Hematopoietic multipotent progenitor cell treated with erythropoietin and hydrocortisone succinate and interleukin-3 and kit ligand, for 6 days (in vitro differentiated cells): ENCODE data around the gene DNAL4.

ENCODE experiments used
- DNase-seq: peaks from one replicate; pipeline ENCODE4 v3.0.0-alpha.2; 2015

DNAL4 gene, protein sequence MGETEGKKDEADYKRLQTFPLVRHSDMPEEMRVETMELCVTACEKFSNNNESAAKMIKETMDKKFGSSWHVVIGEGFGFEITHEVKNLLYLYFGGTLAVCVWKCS

GRCh38 chr22:38793721-38794466 lies at the start of gene DNAL4:
Gene DNAL4, minus strand, starts transcription at chr22:38794143. Its CDS starts 11,412 bp downstream, at chr22:38782731.
- peak; percentile 100 for DNase-seq

GRCh38 chr22:38843201-38843656 lies 49.3 kb upstream of the DNAL4 start:
- DNase-seq: peak; percentile 50

DNA sequence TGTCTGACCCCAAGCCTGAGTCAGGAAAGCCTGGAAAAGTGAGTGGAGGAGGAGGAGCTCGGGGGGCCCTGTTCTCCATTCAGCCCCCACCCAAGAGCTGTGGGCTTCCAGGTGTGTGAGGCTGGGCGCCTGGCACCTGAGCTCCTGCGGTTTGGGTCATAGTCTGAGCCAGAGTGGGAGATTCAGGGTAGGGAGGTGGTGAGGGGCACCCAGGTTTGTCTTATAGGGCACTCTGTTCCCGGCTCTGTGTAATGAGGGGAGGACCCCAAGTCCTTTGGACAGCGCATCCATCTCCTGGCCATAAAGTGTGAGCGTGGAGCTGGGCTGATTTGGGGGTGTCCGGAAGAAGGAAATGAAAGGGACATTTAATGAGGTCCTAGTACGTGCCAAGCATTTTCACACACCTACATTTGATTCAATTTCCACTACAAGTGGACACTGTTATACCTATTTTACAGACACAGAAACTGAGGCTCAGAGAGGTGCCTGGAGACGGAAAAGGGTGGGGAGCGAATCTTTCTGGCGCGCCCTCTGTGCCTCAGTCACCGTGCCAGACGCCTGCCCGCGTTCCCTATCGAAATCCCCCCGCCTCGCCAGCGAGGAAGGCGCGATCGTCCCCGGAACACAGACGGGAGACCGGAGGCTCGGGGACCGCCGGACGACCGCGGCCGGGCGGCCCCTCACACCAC lies 48.7 kb upstream of the DNAL4 start:
- no peak for DNase-seq

DNA sequence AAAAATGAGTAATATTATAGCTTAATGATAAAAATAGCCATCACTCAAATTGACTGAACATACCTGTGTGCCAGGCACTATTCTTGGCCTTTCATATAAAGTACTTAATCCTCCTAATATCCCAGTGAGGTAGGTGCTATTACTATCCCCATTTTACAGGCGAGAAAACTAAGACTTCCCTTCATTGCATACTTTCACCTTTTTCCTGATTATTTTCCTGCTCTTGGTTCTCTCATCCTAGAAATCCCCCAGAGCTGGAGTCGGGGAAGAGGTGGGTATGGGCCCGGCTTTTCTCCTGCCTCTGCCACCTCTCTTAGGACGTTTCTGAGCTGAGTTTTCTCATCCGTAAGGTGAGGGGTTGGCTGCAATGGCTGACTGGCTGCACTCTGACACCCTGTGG lies 47.7 kb upstream of the DNAL4 start:
- no peak for DNase-seq

DNA sequence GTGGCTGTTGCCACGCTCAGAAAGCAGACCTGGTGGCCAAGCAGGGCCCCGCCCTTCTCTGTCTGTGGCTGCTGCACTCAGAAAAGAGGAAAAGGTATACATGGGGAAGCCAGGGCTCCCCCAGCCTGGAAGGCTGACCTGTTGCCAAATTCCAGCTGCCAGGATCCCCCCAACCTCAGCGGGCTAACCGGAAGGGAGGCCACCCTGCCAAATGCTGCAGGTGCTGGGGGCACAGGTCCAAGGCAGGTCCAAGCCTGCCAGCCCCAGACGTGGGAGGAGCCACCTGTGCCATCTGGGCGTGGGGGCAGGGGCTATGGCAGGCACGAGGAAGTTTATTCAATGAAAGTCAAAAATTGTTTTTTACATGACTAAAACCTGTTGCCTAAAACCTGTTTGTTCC lies 47.3 kb upstream of the DNAL4 start:
- no peak for DNase-seq

DNA sequence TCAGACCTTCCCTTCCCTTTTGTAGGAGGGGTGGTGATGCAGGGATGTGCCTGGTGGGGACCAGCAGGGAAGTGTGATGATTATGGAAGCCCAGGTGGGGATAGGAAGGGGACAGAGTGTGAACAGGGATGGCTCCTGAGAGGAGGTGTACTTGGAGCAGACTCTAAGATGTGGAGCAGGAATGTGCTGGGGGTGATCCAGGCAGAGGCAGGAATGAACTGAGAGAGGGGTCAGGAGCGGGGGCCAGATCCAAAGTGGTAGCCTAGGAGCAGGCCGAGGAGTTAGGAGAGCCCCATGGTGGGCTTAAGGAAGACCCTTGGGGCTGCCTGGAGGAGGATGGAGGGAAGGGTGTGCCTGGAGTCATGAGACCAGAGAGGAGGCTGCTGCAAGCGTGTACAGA lies 46.2 kb upstream of the DNAL4 start:
- DNase-seq: no peak

DNA sequence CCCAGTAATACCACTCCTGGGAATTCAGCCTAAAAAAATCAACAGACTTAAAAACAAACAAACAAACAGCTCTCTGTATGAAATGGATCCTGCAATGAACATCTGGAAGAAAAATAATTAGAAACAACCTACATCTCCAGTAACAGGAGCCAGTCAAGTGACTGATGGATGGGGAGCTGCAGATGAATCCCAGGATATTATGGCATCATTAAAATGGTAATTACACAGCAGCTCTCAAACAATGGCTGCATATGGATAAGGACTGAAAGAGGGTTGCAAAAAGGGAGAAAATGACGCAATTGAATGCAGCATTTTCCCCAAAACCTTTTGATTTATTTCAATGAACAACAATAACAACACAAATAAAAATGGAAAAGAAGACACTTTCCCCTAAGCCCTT lies 45.7 kb upstream of the DNAL4 start:
- no peak for DNase-seq

GRCh38 chr22:38837414-38837928 lies 43.5 kb upstream of the DNAL4 start:
- DNase-seq: peak; percentile 49

DNA sequence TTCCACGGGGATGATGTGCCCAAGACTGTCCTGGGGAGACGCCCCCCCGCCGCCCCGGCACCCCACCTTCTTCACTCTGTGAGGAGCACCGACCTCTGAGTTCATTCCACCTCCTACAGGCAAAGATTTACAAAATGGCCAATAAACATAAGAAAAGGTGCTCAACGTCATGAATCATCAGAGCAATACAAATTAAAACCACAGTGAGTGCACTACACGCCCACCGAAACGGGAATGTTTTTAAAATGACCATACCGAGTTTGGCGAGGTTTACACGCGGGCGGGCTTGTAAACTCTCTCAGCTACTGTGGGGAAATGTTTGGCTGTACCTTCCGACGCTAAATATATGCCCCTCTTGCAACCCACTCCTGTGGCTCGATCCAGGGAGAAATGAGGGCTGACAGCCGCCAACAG lies 42.0 kb upstream of the DNAL4 start:
- no peak for DNase-seq

DNA sequence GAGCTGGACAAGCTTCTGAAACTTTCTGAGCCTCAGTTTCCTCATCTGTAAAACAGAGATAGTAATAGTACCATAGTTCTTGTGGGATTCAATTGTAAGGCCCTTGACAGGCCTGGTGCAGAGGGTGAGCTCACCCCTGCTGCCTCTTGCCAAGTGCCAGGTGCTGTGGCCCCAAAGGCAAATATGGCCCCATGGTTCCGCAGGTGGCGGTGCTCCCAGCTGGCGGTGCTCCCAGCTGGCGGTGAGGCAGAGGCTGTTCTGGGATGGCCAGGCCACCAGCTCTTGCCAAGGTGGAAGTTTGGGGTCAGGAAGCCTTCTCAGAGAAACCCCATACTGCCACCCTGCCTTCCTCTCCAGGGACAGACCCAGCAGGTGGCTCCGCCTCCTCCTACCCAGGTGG lies 41.0 kb upstream of the DNAL4 start:
- no peak for DNase-seq

- no peak for DNase-seq
Measured at GRCh38 chr22:38834215-38834953, 40.4 kb upstream of the DNAL4 start.

DNA sequence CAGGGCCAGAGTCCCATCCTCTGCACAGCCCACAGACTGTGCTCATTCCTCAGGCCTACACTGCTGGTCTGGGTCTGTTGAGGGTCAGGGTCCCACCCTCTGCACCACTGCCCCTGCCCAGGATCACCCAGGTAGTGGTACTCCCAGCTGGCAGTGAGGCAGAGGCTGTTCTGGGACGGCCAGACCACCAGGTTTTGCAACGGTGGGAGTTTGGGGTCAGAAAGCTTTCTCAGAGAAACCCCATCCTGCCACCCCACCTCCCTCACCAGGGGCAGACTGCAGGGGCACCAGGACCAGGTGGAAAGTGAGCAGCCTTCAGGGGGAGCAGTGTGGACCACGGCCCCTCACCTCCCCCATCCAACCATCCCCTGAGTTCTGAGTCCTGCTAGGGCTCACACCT lies 39.1 kb upstream of the DNAL4 start:
- DNase-seq: no peak

DNA sequence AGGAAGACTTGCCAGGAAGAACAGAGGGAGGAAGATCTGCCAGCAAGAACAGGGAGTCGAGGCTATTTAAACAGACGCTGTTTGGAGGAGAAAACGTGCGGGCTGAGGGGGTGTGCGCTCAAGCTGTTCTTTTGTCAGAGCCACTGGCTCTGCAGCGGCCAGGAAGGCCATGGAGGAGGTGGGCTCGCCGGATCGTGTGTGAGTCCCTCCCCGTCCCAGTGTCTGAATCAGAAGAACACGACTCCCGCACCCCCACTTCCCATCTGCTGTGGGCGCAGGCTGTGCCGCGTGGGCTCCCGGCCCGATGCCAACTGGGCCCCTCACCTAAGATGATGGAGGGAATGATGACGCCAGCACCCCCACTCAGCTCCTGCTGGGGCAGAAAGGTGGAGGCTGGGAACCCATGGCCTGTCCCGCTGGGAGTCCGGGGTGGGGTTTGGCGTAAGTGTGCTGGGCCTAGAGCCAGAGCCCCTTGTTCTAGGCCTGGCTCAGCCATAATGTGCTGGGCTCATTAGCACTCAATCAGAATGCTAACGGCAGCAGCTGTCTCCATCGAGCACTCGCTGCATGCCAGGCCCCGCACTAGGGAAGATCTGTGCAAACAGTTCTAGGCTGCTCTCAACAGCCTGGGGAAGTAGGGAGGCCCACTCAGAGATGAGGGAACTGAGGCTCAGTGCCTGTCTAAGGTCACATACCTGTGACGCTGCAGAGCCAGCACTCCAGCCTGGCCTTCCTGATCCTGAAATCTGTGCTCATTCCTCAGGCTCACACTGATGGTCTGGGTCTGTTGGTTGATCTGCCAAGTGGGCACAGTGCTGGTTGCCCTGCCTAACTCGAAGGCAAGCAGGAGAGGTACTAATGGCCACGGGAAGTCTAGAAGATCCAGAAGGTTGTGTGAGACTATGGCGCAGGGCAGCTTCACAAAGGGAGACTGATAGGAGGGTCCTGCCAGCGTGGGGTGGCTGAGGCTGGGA lies 38.3 kb upstream of the DNAL4 start:
- no peak for DNase-seq

GRCh38 chr22:38831166-38831945 lies 37.4 kb upstream of the DNAL4 start:
- no peak for DNase-seq

DNA sequence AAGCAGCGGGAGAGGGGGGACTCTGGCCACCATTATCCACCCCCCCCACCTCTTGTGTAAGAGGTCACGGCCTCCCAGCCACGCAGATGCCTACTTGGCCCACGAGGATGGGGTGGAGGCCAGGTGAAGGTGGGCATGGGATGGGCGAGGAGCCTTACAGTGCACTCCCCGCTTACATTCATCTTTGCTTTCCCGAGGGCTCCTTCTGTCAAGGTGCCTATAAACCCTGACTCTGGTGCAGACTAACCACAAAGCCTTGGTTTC lies 36.8 kb upstream of the DNAL4 start:
- no peak for DNase-seq

DNA sequence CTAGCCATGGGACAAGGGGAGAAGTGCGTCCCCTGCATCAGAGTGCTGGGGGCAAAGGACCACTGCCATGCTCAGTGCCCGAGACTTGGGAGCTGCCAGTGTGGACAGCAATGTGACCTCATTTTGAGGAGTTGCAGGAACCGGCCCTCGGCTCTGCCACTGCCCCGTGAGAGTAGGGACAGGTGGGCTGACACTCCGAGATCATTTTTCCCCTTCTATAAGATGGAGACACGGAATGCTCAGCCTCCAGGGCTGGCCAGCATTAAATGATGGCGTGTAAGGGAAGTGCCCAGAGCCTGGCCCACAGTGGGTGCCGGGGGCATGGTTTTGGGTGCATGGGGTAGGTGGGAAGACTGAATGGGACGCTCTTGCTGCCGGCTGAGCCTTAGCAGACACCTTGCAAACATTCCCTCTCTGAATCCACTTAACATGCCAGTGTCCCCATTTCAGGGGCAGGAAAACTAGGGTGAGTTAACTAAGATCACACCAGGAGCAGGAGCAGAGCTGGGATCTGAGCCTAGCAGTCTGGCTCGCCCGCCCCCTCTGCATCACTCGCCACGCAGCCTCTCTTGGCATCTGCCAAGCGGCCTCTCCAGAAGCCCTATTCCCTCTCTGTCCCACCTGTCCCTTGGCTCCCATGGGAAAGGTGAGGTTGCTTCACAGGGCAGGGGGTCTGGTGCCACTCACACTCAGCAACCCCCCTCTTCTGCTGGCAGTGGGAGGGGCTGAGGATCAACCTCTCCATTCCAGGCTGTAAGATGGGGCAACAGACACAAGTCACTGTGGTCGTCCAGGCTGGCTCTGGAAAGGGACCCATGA lies 36.3 kb upstream of the DNAL4 start:
- no peak for DNase-seq

- DNase-seq: no peak
Measured at GRCh38 chr22:38829485-38829884, 35.5 kb upstream of the DNAL4 start.

DNA sequence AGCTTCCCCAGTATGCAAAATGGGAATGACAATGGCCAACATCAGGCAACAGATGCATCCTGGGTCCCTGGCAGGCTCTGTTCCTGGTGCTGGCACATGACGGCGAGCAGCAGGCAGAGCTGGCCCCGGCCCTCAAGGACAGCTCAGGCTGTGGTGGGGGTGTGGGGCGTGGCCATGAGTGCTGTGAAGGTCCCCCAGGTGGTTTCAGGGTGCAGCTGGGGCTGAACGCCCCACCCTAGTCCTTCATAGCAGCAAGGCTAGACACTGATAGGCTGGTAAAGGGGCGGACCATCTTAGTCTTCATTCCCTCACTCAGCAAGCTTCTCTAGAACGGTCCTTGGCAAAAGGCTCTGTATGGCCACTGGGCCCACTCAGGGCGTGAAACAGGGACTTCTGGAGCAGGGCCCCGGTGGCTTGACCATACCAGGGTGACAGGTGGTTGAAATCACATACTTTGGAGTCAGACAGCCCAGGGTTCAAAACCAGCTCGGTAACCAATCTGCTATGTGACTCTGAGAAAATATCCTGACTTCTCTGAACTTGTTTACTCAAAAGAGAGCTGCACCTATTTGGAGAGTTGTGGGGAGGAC lies 34.8 kb upstream of the DNAL4 start:
- no peak for DNase-seq

- DNase-seq: no peak
Measured at GRCh38 chr22:38828191-38828590, 34.2 kb upstream of the DNAL4 start.

- no peak for DNase-seq
Measured at GRCh38 chr22:38827510-38827909, 33.6 kb upstream of the DNAL4 start.
